WTC11 (cell line): ENCODE results near the gene CBX1. TPM values are rescaled to one million over a fixed set of nuclear protein-coding genes. Genes with fewer than 3 reads are reported as not detected.

Experiments
- ATAC-seq: fragments of 200-7000 bp; cut with Tn5 transposase; 2 replicates; pipeline ENCODE4 v1.10.0; 2021; ENCODE audit warnings: mild to moderate bottlenecking, moderate library complexity
- CTCF ChIA-PET: fragments of 300-600 bp; sonication (Branson Sonifier 250); formaldehyde crosslinking; loops from one replicate; lab custom pipeline; 2021; ENCODE audit warnings: antibody characterized with exemption; lab: Charles Lee
- POLR2A ChIA-PET: fragments of 350-600 bp; sonication (Branson Sonifier 250); formaldehyde crosslinking; loops from one replicate; lab custom pipeline; 2021; ENCODE audit warnings: antibody characterized with exemption; lab: Charles Lee
- DNase-seq: peaks from one replicate; pipeline ENCODE4 v3.0.0; 2021; ENCODE audit warnings: low spot score
- H3K27ac Mint-ChIP-seq: 2 replicates; pipeline ENCODE4 v1.8.0; 2021; ENCODE audit warnings: mixed read lengths
- H3K27me3 Mint-ChIP-seq: 2 replicates; pipeline ENCODE4 v1.8.0; 2021; ENCODE audit warnings: low read depth, mild to moderate bottlenecking, moderate library complexity, mixed read lengths
- H3K36me3 Mint-ChIP-seq: 2 replicates; pipeline ENCODE4 v1.8.0; 2021; ENCODE audit warnings: mixed read lengths
- H3K4me1 Mint-ChIP-seq: 2 replicates; pipeline ENCODE4 v1.8.0; 2022; ENCODE audit warnings: mixed read lengths
- H3K4me3 Mint-ChIP-seq: 2 replicates; pipeline ENCODE4 v1.8.0; 2021; ENCODE audit warnings: mild to moderate bottlenecking, moderate library complexity, mixed read lengths
- H3K9me3 Mint-ChIP-seq: 2 replicates; pipeline ENCODE4 v1.8.0; 2021; ENCODE audit warnings: mixed read lengths
- CBFB ChIP-seq: sonication (generic); formaldehyde crosslinking; IDR thresholded peaks from 2 replicates; pipeline ENCODE4 v1.8.1; 2022; ENCODE audit warnings: mild to moderate bottlenecking, low read depth, missing genetic modification reagents
- CREB1 ChIP-seq: sonication (generic); formaldehyde crosslinking; IDR thresholded peaks from 2 replicates; pipeline ENCODE4 v1.8.0; 2023; ENCODE audit warnings: mild to moderate bottlenecking, missing genetic modification reagents
- EMX1 ChIP-seq: fragments of 250-450 bp; sonication (Bioruptor Pico); IDR thresholded peaks from 2 replicates; pipeline ENCODE4 v1.8.0; 2021; ENCODE audit warnings: mild to moderate bottlenecking
- ESRRA ChIP-seq: sonication (generic); formaldehyde crosslinking; IDR thresholded peaks from 2 replicates; pipeline ENCODE4 v1.8.1; 2022; ENCODE audit warnings: mild to moderate bottlenecking, missing genetic modification reagents, borderline replicate concordance
- ETV6 ChIP-seq: sonication (generic); formaldehyde crosslinking; IDR thresholded peaks from 2 replicates; pipeline ENCODE4 v1.8.1; 2022; ENCODE audit warnings: mild to moderate bottlenecking, missing genetic modification reagents
- FOXJ3 ChIP-seq: sonication (generic); formaldehyde crosslinking; IDR thresholded peaks from 2 replicates; pipeline ENCODE4 v1.9.0; 2021; ENCODE audit warnings: missing genetic modification reagents, mild to moderate bottlenecking, borderline replicate concordance
- GTF2I ChIP-seq: fragments of 250-450 bp; sonication (Bioruptor Pico); conservative IDR thresholded peaks from 2 replicates; pipeline ENCODE4 v1.4.0; 2021; ENCODE audit warnings: mild to moderate bottlenecking
- IRF2 ChIP-seq: sonication (generic); formaldehyde crosslinking; IDR thresholded peaks from 2 replicates; pipeline ENCODE4 v1.8.0; 2022; ENCODE audit warnings: low read depth, missing genetic modification reagents, borderline replicate concordance
- JAZF1 ChIP-seq: fragments of 250-450 bp; sonication (Bioruptor Pico); IDR thresholded peaks from 2 replicates; pipeline ENCODE4 v1.9.0; 2021; ENCODE audit warnings: moderate library complexity, mild to moderate bottlenecking, inconsistent platforms
- JUN ChIP-seq: sonication (generic); formaldehyde crosslinking; IDR thresholded peaks from 2 replicates; pipeline ENCODE4 v1.8.0; 2023; ENCODE audit warnings: mild to moderate bottlenecking, missing genetic modification reagents
- MXD4 ChIP-seq: fragments of 250-450 bp; sonication (Bioruptor Pico); IDR thresholded peaks from 2 replicates; pipeline ENCODE4 v1.8.0; 2021; ENCODE audit warnings: mild to moderate bottlenecking, moderate library complexity, borderline replicate concordance
- NFATC4 ChIP-seq: fragments of 250-450 bp; sonication (Bioruptor Pico); IDR thresholded peaks from 2 replicates; pipeline ENCODE4 v1.9.0; 2021; ENCODE audit warnings: mild to moderate bottlenecking
- NR2C2 ChIP-seq: sonication (generic); formaldehyde crosslinking; IDR thresholded peaks from 2 replicates; pipeline ENCODE4 v1.8.0; 2022; ENCODE audit warnings: mild to moderate bottlenecking, missing genetic modification reagents
- ZBTB21 ChIP-seq: sonication (generic); formaldehyde crosslinking; IDR thresholded peaks from 2 replicates; pipeline ENCODE4 v1.8.1; 2023; ENCODE audit warnings: mild to moderate bottlenecking, missing genetic modification reagents, borderline replicate concordance
- ZNF232 ChIP-seq: sonication (generic); formaldehyde crosslinking; IDR thresholded peaks from 2 replicates; pipeline ENCODE4 v1.8.0; 2022; ENCODE audit warnings: mild to moderate bottlenecking, missing genetic modification reagents
- total RNA-seq: library from RNA; stranded (reverse); gene quantifications from 3 replicates; pipeline ENCODE4 v1.2.3, GENCODE V29; 2021
- TF ChIP-seq, protein P1 (sequence below): sonication (generic); formaldehyde crosslinking; IDR thresholded peaks from 2 replicates; pipeline ENCODE4 v1.8.0; 2022; ENCODE audit warnings: mild to moderate bottlenecking, missing genetic modification reagents
- TF ChIP-seq, protein P2 (sequence below): fragments of 250-450 bp; sonication (Bioruptor Pico); IDR thresholded peaks from 2 replicates; pipeline ENCODE4 v1.8.0; 2021; ENCODE audit warnings: mild to moderate bottlenecking
- TF ChIP-seq, protein P3 (sequence below): fragments of 250-450 bp; sonication (Bioruptor Pico); IDR thresholded peaks from 2 replicates; pipeline ENCODE4 v1.9.0; 2021; ENCODE audit warnings: moderate library complexity, mild to moderate bottlenecking, inconsistent platforms, borderline replicate concordance
- TF ChIP-seq, protein P4 (sequence below): sonication (generic); formaldehyde crosslinking; IDR thresholded peaks from 2 replicates; pipeline ENCODE4 v1.8.1; 2023; ENCODE audit warnings: mild to moderate bottlenecking, missing genetic modification reagents, moderate library complexity
- TF ChIP-seq, protein P5 (sequence below): fragments of 200-600 bp; IDR thresholded peaks from 2 replicates; pipeline ENCODE4 v1.8.0; 2022; ENCODE audit warnings: antibody characterized with exemption
- TF ChIP-seq, protein P6 (sequence below): sonication (generic); formaldehyde crosslinking; IDR thresholded peaks from 2 replicates; pipeline ENCODE4 v1.8.0; 2022; ENCODE audit warnings: mild to moderate bottlenecking, missing genetic modification reagents
- TF ChIP-seq, protein P7 (sequence below): sonication (generic); formaldehyde crosslinking; IDR thresholded peaks from 2 replicates; pipeline ENCODE4 v1.8.0; 2022; ENCODE audit warnings: mild to moderate bottlenecking, missing genetic modification reagents
- TF ChIP-seq, protein P8 (sequence below): sonication (generic); formaldehyde crosslinking; IDR thresholded peaks from 2 replicates; pipeline ENCODE4 v1.8.1; 2022; ENCODE audit warnings: mild to moderate bottlenecking, moderate library complexity, missing genetic modification reagents
- TF ChIP-seq, protein P9 (sequence below): sonication (generic); formaldehyde crosslinking; IDR thresholded peaks from 2 replicates; pipeline ENCODE4 v1.8.1; 2023; ENCODE audit warnings: mild to moderate bottlenecking, moderate library complexity, missing genetic modification reagents

The CBX1 gene
- total RNA-seq, 1 experiment from 2014 or later: 162 TPM

DNA sequence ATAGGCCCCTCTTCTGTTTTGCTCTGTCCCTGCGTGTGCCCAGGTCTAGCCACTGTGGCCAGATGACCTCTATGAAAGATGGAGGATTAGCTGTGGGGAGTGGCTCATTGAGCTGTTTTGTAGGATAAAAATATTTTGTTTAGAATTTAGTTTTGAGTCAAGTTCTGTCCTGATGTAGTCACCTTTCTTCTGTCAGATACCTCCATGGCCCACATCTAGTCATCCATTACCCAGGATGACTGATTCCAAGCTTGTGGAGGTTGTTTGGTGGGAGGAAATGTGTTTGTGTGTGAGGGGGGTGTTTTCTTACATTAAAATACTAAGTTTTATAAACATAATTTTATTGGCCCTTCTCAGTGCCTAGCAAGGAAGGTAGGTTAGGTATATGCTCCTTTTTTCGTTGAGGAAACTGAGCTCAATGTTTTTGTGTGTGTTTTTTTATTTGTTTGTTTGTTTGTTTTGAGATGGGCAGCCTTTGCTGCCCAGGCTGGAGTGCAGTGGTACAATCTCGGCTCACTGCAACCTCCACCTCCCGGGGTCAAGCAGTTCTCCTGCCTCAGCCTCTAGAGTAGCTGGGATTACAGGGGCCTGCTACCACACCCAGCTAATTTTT is 22.6 kb upstream of the CBX1 start (continued):
- TF ChIP-seq, protein P1, sequence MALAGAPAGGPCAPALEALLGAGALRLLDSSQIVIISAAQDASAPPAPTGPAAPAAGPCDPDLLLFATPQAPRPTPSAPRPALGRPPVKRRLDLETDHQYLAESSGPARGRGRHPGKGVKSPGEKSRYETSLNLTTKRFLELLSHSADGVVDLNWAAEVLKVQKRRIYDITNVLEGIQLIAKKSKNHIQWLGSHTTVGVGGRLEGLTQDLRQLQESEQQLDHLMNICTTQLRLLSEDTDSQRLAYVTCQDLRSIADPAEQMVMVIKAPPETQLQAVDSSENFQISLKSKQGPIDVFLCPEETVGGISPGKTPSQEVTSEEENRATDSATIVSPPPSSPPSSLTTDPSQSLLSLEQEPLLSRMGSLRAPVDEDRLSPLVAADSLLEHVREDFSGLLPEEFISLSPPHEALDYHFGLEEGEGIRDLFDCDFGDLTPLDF (CRISPR knock-in tag): no peak
- TF ChIP-seq MXD4 (no peak), ETV6 (no peak), ZBTB21 (CRISPR knock-in tag) (no peak), GTF2I (CRISPR knock-in tag) (no peak)
- TF ChIP-seq, protein P2, sequence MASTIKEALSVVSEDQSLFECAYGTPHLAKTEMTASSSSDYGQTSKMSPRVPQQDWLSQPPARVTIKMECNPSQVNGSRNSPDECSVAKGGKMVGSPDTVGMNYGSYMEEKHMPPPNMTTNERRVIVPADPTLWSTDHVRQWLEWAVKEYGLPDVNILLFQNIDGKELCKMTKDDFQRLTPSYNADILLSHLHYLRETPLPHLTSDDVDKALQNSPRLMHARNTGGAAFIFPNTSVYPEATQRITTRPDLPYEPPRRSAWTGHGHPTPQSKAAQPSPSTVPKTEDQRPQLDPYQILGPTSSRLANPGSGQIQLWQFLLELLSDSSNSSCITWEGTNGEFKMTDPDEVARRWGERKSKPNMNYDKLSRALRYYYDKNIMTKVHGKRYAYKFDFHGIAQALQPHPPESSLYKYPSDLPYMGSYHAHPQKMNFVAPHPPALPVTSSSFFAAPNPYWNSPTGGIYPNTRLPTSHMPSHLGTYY (CRISPR knock-in tag): no peak
- TF ChIP-seq, protein P3, sequence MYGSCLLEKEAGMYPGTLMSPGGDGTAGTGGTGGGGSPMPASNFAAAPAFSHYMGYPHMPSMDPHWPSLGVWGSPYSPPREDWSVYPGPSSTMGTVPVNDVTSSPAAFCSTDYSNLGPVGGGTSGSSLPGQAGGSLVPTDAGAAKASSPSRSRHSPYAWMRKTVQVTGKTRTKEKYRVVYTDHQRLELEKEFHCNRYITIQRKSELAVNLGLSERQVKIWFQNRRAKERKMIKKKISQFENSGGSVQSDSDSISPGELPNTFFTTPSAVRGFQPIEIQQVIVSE (CRISPR knock-in tag): no peak

DNA sequence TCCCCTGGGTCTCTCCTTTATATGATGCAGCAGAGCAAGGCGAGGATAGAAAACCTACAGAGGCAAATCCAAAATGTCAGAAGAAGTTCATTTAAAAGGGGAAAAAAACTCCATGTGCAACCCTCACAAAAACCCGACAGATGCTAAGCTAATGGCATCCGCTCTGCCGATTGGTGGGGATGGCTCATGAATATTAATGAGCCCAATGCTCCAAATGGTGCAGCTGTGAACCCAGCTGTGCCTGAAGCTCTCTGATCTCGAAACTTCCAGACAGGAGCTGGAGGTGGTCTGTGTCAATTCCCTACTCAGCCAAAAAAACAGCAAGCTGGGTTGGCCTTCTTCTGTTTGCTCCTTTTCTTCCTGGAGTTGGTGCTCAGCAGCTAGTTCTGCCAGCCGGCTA is 21.8 kb upstream of the CBX1 start:
- H3K4me3 Mint-ChIP-seq: no peak overlapping the region
- H3K36me3 Mint-ChIP-seq: peaks cover 35% of the 10 kb centered on the region
- DNase-seq: no peak
- H3K9me3 Mint-ChIP-seq: no peaks in the 10 kb centered on the region
- ChIA-PET POLR2A (interaction anchor here (0.7 to 1.0 kb wide), 2 partner anchors 22 to 75 kb away, joined by 3 to 5 read pairs; partner anchors contain the start of genes CBX1 and NFE2L1), CTCF (interaction anchor here (0.8 to 1.7 kb wide), 7 partner anchors 12 to 98 kb away, joined by 3 to 9 read pairs (median 4); no protein-coding TSS in a partner anchor)
- H3K27me3 Mint-ChIP-seq: no peaks in the 10 kb centered on the region
- peak; percentile 76 for ATAC-seq
- TF ChIP-seq, protein P1 (CRISPR knock-in tag): no peak
- TF ChIP-seq CREB1 (CRISPR knock-in tag) (no peak), ZNF232 (CRISPR knock-in tag) (no peak), FOXJ3 (no peak), JAZF1 (CRISPR knock-in tag) (no peak), IRF2 (CRISPR knock-in tag) (no peak), NR2C2 (CRISPR knock-in tag) (no peak), NFATC4 (no peak), EMX1 (CRISPR knock-in tag) (no peak), ESRRA (CRISPR knock-in tag) (no peak), CBFB (no peak), ZBTB21 (CRISPR knock-in tag) (no peak), JUN (CRISPR knock-in tag) (no peak)
- TF ChIP-seq, protein P4, sequence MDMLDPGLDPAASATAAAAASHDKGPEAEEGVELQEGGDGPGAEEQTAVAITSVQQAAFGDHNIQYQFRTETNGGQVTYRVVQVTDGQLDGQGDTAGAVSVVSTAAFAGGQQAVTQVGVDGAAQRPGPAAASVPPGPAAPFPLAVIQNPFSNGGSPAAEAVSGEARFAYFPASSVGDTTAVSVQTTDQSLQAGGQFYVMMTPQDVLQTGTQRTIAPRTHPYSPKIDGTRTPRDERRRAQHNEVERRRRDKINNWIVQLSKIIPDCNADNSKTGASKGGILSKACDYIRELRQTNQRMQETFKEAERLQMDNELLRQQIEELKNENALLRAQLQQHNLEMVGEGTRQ (CRISPR knock-in tag): no peak
- TF ChIP-seq, protein P5, sequence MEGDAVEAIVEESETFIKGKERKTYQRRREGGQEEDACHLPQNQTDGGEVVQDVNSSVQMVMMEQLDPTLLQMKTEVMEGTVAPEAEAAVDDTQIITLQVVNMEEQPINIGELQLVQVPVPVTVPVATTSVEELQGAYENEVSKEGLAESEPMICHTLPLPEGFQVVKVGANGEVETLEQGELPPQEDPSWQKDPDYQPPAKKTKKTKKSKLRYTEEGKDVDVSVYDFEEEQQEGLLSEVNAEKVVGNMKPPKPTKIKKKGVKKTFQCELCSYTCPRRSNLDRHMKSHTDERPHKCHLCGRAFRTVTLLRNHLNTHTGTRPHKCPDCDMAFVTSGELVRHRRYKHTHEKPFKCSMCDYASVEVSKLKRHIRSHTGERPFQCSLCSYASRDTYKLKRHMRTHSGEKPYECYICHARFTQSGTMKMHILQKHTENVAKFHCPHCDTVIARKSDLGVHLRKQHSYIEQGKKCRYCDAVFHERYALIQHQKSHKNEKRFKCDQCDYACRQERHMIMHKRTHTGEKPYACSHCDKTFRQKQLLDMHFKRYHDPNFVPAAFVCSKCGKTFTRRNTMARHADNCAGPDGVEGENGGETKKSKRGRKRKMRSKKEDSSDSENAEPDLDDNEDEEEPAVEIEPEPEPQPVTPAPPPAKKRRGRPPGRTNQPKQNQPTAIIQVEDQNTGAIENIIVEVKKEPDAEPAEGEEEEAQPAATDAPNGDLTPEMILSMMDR: no peak
- TF ChIP-seq, protein P6, sequence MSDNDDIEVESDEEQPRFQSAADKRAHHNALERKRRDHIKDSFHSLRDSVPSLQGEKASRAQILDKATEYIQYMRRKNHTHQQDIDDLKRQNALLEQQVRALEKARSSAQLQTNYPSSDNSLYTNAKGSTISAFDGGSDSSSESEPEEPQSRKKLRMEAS (CRISPR knock-in tag): no peak
- TF ChIP-seq, protein P7, sequence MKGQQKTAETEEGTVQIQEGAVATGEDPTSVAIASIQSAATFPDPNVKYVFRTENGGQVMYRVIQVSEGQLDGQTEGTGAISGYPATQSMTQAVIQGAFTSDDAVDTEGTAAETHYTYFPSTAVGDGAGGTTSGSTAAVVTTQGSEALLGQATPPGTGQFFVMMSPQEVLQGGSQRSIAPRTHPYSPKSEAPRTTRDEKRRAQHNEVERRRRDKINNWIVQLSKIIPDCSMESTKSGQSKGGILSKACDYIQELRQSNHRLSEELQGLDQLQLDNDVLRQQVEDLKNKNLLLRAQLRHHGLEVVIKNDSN: no peak
- TF ChIP-seq, protein P8, sequence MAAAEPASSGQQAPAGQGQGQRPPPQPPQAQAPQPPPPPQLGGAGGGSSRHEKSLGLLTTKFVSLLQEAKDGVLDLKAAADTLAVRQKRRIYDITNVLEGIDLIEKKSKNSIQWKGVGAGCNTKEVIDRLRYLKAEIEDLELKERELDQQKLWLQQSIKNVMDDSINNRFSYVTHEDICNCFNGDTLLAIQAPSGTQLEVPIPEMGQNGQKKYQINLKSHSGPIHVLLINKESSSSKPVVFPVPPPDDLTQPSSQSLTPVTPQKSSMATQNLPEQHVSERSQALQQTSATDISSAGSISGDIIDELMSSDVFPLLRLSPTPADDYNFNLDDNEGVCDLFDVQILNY: no peak
- TF ChIP-seq, protein P9, sequence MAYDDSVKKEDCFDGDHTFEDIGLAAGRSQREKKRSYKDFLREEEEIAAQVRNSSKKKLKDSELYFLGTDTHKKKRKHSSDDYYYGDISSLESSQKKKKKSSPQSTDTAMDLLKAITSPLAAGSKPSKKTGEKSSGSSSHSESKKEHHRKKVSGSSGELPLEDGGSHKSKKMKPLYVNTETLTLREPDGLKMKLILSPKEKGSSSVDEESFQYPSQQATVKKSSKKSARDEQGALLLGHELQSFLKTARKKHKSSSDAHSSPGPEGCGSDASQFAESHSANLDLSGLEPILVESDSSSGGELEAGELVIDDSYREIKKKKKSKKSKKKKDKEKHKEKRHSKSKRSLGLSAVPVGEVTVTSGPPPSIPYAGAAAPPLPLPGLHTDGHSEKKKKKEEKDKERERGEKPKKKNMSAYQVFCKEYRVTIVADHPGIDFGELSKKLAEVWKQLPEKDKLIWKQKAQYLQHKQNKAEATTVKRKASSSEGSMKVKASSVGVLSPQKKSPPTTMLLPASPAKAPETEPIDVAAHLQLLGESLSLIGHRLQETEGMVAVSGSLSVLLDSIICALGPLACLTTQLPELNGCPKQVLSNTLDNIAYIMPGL: no peak
- H3K27ac Mint-ChIP-seq: peak overlapping the region; percentile 86; the same call in 1 of the 2 replicates
- H3K4me1 Mint-ChIP-seq: no peaks in the 10 kb centered on the region
